Muscle layer of duodenum (tissue), 2 donors: Measurements from ENCODE around the gene CDC42EP1.

Experiments used
- H3K27ac ChIP-seq: one replicate; pipeline ENCODE4 v1.7.0; 2013; ENCODE audit warnings: mild to moderate bottlenecking, low read length
- H3K27me3 ChIP-seq: one replicate; pipeline ENCODE4 v1.7.0; 2013; ENCODE audit warnings: low read depth, mild to moderate bottlenecking, control low read depth, low read length
- H3K36me3 ChIP-seq, 2 donors: one replicate each; pipeline ENCODE4 v1.7.0; 2013; ENCODE audit warnings: low read length in 2 of 2, control low read depth in 1 of 2, mild to moderate bottlenecking in 1 of 2; ENCODE audit not compliant: insufficient read depth in 2 of 2, control insufficient read depth in 1 of 2
- H3K4me1 ChIP-seq, 2 donors: one replicate each; pipeline ENCODE4 v1.7.0; 2013; ENCODE audit warnings: low read length in 2 of 2, mild to moderate bottlenecking in 2 of 2, control low read depth in 1 of 2, moderate library complexity in 1 of 2; ENCODE audit not compliant: insufficient read depth in 2 of 2, control insufficient read depth in 1 of 2
- H3K4me3 ChIP-seq, 2 donors: one replicate each; pipeline ENCODE4 v1.7.0; 2013; ENCODE audit warnings: low read length in 2 of 2, low read depth in 1 of 2, mild to moderate bottlenecking in 1 of 2
- H3K9me3 ChIP-seq, 2 donors: one replicate each; pipeline ENCODE4 v1.7.0; 2013; ENCODE audit warnings: low read length in 2 of 2, control low read depth in 1 of 2, mild to moderate bottlenecking in 1 of 2; ENCODE audit not compliant: control insufficient read depth in 1 of 2
- donor health status: healthy.

CDC42EP1 gene

GRCh38 chr22:37562049-37562875 is 2.0 kb downstream of the CDC42EP1 start:
- Histone ChIP-seq H3K4me3 (peak overlapping the region; percentile 72 to 74), H3K27me3 (no peaks in the 10 kb centered on the region), H3K4me1 (peaks cover 32 to 58% of the 10 kb centered on the region in 2 donors), H3K36me3 (peaks cover 5 to 23% of the 10 kb centered on the region in 2 donors), H3K9me3 (no peaks in the 10 kb centered on the region), H3K27ac (peak overlapping the region; percentile 94)

- peaks cover 35 to 63% of the 10 kb centered on the region in 2 donors for H3K4me1 ChIP-seq
- peak overlapping the region; percentile 25 to 53 for H3K4me3 ChIP-seq
- H3K9me3 ChIP-seq: no peaks in the 10 kb centered on the region
- peak overlapping the region; percentile 94 for H3K27ac ChIP-seq
- no peaks in the 10 kb centered on the region for H3K27me3 ChIP-seq
- peaks cover 5 to 31% of the 10 kb centered on the region in 2 donors for H3K36me3 ChIP-seq
These were observed 3.1 kb downstream of the CDC42EP1 start for GRCh38 chr22:37563153-37564081.

GRCh38 chr22:37564111-37564711 is 3.9 kb downstream of the CDC42EP1 start:
- H3K36me3 ChIP-seq: peaks cover 5 to 35% of the 10 kb centered on the region in 2 donors
- H3K4me3 ChIP-seq: peak overlapping the region; percentile 25 to 53
- H3K9me3 ChIP-seq: no peaks in the 10 kb centered on the region
- peak overlapping the region; percentile 94 for H3K27ac ChIP-seq
- H3K4me1 ChIP-seq: peaks cover 35 to 67% of the 10 kb centered on the region in 2 donors
- no peaks in the 10 kb centered on the region for H3K27me3 ChIP-seq

DNA sequence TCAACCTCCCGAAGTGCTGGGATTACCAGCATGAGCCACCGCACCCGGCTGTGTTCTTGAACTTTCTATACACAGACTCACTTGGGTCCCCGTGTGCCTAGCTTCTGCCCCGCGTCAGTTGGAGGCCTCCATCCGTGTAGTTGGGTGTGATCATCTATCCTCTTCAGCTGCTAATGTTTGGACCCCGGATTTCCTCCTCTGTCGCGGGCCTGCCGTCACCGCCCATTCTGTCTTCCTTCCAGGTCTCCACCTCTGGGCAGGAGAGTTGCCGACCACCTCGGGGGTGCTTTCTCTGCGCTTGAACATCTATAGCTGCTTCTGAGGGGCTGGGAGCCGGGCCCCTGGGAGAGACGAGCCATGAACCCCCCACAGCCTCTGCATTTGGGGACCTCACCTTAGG is 5.5 kb downstream of the CDC42EP1 start:
- Histone ChIP-seq H3K27ac (no peak overlapping the region), H3K9me3 (no peaks in the 10 kb centered on the region), H3K27me3 (no peaks in the 10 kb centered on the region), H3K4me1 (peaks cover 35 to 66% of the 10 kb centered on the region in 2 donors), H3K4me3 (no peak overlapping the region), H3K36me3 (peaks cover 5 to 33% of the 10 kb centered on the region in 2 donors)

DNA sequence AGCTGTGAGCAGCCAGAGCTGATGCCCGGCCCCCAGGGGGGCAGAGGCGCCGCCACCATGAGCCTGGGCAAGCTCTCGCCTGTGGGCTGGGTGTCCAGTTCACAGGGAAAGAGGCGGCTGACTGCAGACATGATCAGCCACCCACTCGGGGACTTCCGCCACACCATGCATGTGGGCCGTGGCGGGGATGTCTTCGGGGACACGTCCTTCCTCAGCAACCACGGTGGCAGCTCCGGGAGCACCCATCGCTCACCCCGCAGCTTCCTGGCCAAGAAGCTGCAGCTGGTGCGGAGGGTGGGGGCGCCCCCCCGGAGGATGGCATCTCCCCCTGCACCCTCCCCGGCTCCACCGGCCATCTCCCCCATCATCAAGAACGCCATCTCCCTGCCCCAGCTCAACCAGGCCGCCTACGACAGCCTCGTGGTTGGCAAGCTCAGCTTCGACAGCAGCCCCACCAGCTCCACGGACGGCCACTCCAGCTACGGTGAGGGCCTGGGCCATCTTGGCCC is 6.1 kb downstream of the CDC42EP1 start:
- peaks cover 35 to 60% of the 10 kb centered on the region in 2 donors for H3K4me1 ChIP-seq
- H3K9me3 ChIP-seq: no peaks in the 10 kb centered on the region
- H3K27me3 ChIP-seq: no peaks in the 10 kb centered on the region
- no peak overlapping the region for H3K4me3 ChIP-seq
- peaks cover 5 to 28% of the 10 kb centered on the region in 2 donors for H3K36me3 ChIP-seq
- H3K27ac ChIP-seq: no peak overlapping the region

DNA sequence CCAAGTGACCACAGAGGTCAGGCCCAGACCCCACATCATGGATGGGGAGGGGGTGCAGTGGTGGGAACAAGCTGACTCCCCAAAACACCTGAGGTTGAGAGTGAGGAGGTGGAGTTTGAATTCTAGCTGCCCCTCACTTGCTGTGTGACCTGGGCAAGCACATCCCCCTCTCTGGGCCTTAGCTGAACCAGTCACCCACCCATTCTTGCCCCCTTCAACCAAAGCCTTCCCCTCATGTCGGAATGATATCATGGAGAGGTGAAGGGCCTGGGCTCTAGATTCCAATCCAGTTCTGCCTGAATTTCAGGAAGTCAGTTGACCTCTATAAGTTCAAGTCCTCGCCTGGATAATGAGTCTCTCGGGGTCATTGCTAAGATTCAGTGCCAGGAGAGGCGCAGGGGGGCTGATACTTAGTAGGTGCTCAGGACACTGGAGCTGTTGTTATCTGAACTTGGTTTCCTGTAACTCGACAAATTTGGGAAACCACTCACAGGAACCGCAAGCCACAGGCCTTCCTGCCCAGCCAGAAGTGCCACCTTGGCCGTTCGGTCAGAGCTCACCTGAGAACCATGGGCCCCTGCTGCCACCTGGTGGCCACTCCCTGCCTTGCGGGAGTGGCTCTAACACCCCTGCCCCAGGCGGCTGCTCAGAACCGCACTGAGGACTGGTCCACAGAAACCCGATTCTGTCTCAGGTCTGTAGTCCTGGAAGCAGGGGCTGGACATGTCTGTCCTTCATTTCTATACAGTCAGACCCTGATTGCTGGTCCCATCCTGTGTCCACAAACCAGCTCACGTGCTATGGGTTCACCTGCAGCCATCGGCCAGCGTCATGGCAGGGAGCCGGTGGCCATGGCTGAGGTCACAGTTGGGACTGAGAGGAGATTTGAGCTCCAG is 6.9 kb downstream of the CDC42EP1 start:
- Histone ChIP-seq H3K9me3 (no peaks in the 10 kb centered on the region), H3K4me3 (no peak overlapping the region), H3K27me3 (no peaks in the 10 kb centered on the region), H3K4me1 (peaks cover 31 to 54% of the 10 kb centered on the region in 2 donors), H3K27ac (peak overlapping the region; percentile 51), H3K36me3 (peaks cover 5 to 28% of the 10 kb centered on the region in 2 donors)

- Histone ChIP-seq H3K4me3 (no peak overlapping the region), H3K9me3 (no peaks in the 10 kb centered on the region), H3K4me1 (peaks cover 25 to 45% of the 10 kb centered on the region in 2 donors), H3K36me3 (peaks cover 5 to 28% of the 10 kb centered on the region in 2 donors), H3K27ac (no peak overlapping the region), H3K27me3 (no peaks in the 10 kb centered on the region)
These were observed 7.7 kb downstream of the CDC42EP1 start for GRCh38 chr22:37568012-37568411.

- peak overlapping the region; percentile 8 for H3K27ac ChIP-seq
- H3K4me3 ChIP-seq: no peak overlapping the region
- no peaks in the 10 kb centered on the region for H3K27me3 ChIP-seq
- H3K9me3 ChIP-seq: no peaks in the 10 kb centered on the region
- peaks cover 20 to 40% of the 10 kb centered on the region in 2 donors for H3K4me1 ChIP-seq
- H3K36me3 ChIP-seq: peaks cover 5 to 26% of the 10 kb centered on the region in 2 donors
These were observed 8.2 kb downstream of the CDC42EP1 start for GRCh38 chr22:37568448-37569008.

DNA sequence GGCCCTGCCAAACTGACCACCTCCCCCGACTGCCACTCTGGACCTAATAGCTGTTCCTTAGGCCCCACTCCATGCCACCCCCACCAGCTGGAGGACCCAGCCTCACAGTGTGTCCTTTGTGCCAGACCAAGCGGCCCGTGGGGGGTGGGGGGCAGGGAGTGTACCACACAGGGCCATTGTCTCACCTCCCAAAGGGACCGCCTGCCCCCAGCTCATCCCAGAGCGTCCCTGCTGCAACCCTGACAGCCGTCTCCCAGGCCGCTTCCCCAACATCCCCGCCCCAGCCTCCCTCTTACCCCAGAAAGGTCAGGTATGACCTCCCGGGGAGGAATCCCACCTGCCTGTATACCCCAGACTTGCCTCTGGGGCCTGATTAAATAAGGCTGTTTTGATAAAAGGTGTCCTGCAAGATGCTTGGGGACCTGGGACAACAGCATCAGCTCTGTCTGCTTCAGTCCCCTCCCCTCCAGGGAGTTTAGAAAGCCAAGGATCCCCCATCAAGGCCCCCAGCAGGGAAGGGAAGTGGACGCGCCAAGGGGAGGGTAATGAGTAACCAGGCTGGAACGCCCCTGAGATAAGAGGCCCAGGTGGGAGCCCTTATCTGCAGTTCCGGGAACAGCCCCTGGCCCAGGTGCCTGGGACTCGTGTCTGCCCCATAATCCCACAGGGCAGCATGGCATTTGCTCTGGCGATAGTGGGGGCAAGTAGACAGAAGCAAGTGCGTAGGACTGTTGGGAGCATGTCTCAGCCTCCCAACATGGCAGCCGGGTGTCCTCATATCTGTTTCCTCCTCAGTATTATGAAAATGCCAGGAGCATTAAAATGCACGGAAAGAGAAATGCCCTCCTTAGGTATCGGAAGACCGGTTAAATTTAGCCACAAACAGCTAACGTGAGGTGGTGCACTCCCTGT is 9.0 kb downstream of the CDC42EP1 start:
- no peaks in the 10 kb centered on the region for H3K9me3 ChIP-seq
- no peaks in the 10 kb centered on the region for H3K27me3 ChIP-seq
- no peak overlapping the region for H3K4me3 ChIP-seq
- H3K36me3 ChIP-seq: peaks cover 5 to 20% of the 10 kb centered on the region in 2 donors
- H3K27ac ChIP-seq: peak overlapping the region; percentile 36
- peaks cover 13 to 32% of the 10 kb centered on the region in 2 donors for H3K4me1 ChIP-seq
